Measurements from ENCODE around the gene OR10V1.

The OR10V1 gene

DNA sequence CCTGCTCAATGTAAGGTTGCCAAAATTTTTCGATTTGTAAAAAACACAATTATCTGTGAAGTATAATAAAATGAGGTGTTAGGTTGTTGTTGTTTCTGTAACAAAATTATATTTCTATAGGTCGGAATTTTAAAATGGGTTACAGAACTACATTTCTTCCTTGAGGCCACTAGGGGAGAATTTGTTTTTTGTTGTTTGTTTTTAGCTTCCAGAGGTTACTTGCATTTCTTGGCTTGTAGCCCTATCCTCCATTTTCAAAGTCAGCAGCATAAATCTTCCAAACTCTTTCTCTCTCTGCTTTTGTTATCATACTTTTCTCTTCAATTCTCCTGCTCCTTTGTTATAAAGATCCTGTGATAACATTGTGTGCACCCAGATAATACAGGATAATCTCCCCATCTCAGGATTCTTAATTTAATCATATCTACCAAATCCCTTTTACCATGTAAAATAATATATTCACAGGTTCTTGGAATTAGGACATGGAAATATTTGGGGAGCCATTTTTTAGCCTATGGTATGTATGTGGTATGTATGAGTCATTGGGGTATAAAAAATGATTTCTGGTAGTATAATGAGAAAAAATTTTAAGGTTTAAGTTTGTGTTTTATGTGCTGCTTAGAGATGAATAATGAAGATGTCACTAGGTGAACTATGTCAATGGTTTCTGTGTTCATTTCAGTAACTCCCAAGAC is 35.4 kb downstream of the OR10V1 start:
- no peaks in the 10 kb centered on the region for H4K20me1 ChIP-seq (ENCODE audit: insufficient read depth, low read length, poor library complexity, severe bottlenecking)
- H3K27me3 ChIP-seq (ENCODE audit: insufficient read depth, low read length, poor library complexity, severe bottlenecking), result no peaks in the 10 kb centered on the region
- no peaks in the 10 kb centered on the region for H3K79me2 ChIP-seq (ENCODE audit: insufficient read depth, low read length)
- no peak for TF ChIP-seq EZH2phosphoT487 (IDR thresholded peaks at IDR 0.05; ENCODE audit: borderline replicate concordance)
- TF ChIP-seq, protein P1, sequence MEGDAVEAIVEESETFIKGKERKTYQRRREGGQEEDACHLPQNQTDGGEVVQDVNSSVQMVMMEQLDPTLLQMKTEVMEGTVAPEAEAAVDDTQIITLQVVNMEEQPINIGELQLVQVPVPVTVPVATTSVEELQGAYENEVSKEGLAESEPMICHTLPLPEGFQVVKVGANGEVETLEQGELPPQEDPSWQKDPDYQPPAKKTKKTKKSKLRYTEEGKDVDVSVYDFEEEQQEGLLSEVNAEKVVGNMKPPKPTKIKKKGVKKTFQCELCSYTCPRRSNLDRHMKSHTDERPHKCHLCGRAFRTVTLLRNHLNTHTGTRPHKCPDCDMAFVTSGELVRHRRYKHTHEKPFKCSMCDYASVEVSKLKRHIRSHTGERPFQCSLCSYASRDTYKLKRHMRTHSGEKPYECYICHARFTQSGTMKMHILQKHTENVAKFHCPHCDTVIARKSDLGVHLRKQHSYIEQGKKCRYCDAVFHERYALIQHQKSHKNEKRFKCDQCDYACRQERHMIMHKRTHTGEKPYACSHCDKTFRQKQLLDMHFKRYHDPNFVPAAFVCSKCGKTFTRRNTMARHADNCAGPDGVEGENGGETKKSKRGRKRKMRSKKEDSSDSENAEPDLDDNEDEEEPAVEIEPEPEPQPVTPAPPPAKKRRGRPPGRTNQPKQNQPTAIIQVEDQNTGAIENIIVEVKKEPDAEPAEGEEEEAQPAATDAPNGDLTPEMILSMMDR (conservative IDR thresholded peaks at IDR 0.05; ENCODE audit: low read length), result no peak; the same call in 1 of the 2 replicates
- H3K4me2 ChIP-seq (ENCODE audit: low read depth, low read length, poor library complexity, severe bottlenecking), result no peak overlapping the region
- H3F3A ChIP-seq (ENCODE audit: low read depth), result no peaks in the 10 kb centered on the region
- no peaks in the 10 kb centered on the region for H3K9me3 ChIP-seq (ENCODE audit: insufficient read depth, low read depth, low read length)
- no peak overlapping the region for H3K9ac ChIP-seq (ENCODE audit: low read depth, low read length, poor library complexity, severe bottlenecking)
- no peak overlapping the region for H2AFZ ChIP-seq (ENCODE audit: low read length)
- no peaks in the 10 kb centered on the region for H3K36me3 ChIP-seq (ENCODE audit: insufficient read depth, low read length)
- H3K9me2 ChIP-seq (replicated peaks; ENCODE audit: low read depth, low read length), result no peaks in the 10 kb centered on the region
- H3K4me3 ChIP-seq (ENCODE audit: low read length, poor library complexity, severe bottlenecking), result no peak overlapping the region
- H3K4me1 ChIP-seq (ENCODE audit: insufficient read depth, low read length, poor library complexity, severe bottlenecking), result no peaks in the 10 kb centered on the region

DNA sequence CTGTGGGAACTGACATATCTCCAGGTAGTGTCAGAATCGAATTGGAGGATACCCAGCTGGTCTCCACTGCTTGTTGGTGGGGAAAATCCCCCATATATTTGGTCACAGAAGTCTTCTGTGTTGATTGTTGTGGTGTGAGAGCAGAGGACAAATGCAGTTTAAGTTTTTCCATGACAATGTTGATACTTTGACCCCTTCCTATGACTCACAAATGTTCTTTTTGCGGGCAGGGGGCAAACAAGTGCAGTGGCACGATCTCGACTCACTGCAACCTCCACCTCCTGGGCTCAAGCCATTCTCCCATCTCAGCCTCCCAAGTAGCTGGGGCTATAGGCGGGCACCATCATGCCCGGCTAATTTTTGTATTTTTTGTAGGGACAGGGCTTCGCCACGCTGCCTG is 37.4 kb downstream of the OR10V1 start:
- Histone ChIP-seq H3K27me3 (ENCODE audit: insufficient read depth, low read length, poor library complexity, severe bottlenecking) (no peaks in the 10 kb centered on the region), H3K4me1 (ENCODE audit: insufficient read depth, low read length, poor library complexity, severe bottlenecking) (no peaks in the 10 kb centered on the region), H3K4me3 (ENCODE audit: low read length, poor library complexity, severe bottlenecking) (no peak overlapping the region), H3K9me3 (ENCODE audit: insufficient read depth, low read depth, low read length) (no peaks in the 10 kb centered on the region), H3K79me2 (ENCODE audit: insufficient read depth, low read length) (no peaks in the 10 kb centered on the region), H3K36me3 (ENCODE audit: insufficient read depth, low read length) (no peaks in the 10 kb centered on the region), H3K4me2 (ENCODE audit: low read depth, low read length, poor library complexity, severe bottlenecking) (no peak overlapping the region), H3K9me2 (replicated peaks; ENCODE audit: low read depth, low read length) (no peaks in the 10 kb centered on the region), H2AFZ (ENCODE audit: low read length) (no peak overlapping the region), H4K20me1 (ENCODE audit: insufficient read depth, low read length, poor library complexity, severe bottlenecking) (no peaks in the 10 kb centered on the region), H3F3A (ENCODE audit: low read depth) (no peaks in the 10 kb centered on the region), H3K9ac (ENCODE audit: low read depth, low read length, poor library complexity, severe bottlenecking) (no peak overlapping the region)
- TF ChIP-seq, protein P1 (conservative IDR thresholded peaks at IDR 0.05; ENCODE audit: low read length), result no peak
- TF ChIP-seq EZH2phosphoT487 (IDR thresholded peaks at IDR 0.05; ENCODE audit: borderline replicate concordance), result no peak

DNA sequence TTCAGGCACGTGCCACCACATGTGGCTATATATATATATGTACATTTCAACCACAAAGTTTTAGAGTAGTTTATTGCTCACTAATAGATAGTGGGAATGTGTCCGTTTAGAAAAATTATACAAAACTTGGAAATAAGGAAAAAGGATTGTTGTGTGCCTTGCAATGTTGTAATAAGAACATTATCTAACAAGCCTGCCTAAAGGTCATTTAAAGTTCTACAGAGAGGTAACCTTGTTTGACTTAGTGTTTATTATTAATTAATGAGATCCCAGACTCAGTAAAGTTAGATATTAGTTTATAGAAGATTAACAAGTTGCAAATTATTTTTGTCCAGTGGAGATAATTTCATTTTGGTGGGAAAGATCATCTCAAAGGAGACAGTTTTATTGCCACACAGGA is 39.4 kb downstream of the OR10V1 start:
- no peak overlapping the region for H3K9ac ChIP-seq (ENCODE audit: low read depth, low read length, poor library complexity, severe bottlenecking)
- H3K36me3 ChIP-seq (ENCODE audit: insufficient read depth, low read length), result no peaks in the 10 kb centered on the region
- no peaks in the 10 kb centered on the region for H4K20me1 ChIP-seq (ENCODE audit: insufficient read depth, low read length, poor library complexity, severe bottlenecking)
- no peak for TF ChIP-seq EZH2phosphoT487 (IDR thresholded peaks at IDR 0.05; ENCODE audit: borderline replicate concordance)
- TF ChIP-seq, protein P1 (conservative IDR thresholded peaks at IDR 0.05; ENCODE audit: low read length), result no peak
- no peaks in the 10 kb centered on the region for H3K9me2 ChIP-seq (replicated peaks; ENCODE audit: low read depth, low read length)
- H3K4me3 ChIP-seq (ENCODE audit: low read length, poor library complexity, severe bottlenecking), result no peak overlapping the region
- H2AFZ ChIP-seq (ENCODE audit: low read length), result no peak overlapping the region
- peaks cover 7% of the 10 kb centered on the region for H3K4me1 ChIP-seq (ENCODE audit: insufficient read depth, low read length, poor library complexity, severe bottlenecking)
- H3F3A ChIP-seq (ENCODE audit: low read depth), result no peaks in the 10 kb centered on the region
- H3K9me3 ChIP-seq (ENCODE audit: insufficient read depth, low read depth, low read length), result no peaks in the 10 kb centered on the region
- H3K4me2 ChIP-seq (ENCODE audit: low read depth, low read length, poor library complexity, severe bottlenecking), result no peak overlapping the region
- H3K79me2 ChIP-seq (ENCODE audit: insufficient read depth, low read length), result peaks cover 7% of the 10 kb centered on the region; the same call in 1 of the 2 replicates
- no peaks in the 10 kb centered on the region for H3K27me3 ChIP-seq (ENCODE audit: insufficient read depth, low read length, poor library complexity, severe bottlenecking)
